HepG2 (cell line): Measurements from ENCODE around the gene HNRNPAB. TPM values are rescaled to one million over a fixed set of nuclear protein-coding genes. Genes with fewer than 3 reads are reported as not detected.

Experiments
- ATAC-seq: fragments of 200-7000 bp; cut with Tn5 transposase; 3 replicates; pipeline ENCODE4 v1.9.1; 2020; ENCODE audit warnings: mild to moderate bottlenecking, moderate library complexity
- BruUV-seq: library from RNA; stranded (reverse); fragments of 400-500 nt; replicated peaks from 2 replicates; lab custom pipeline; 2021; lab: Mats Ljungman, UMichigan
- CTCF ChIA-PET: fragments of 300-600 bp; formaldehyde crosslinking; extraction: SDS; loops from one replicate; lab custom pipeline; 2021; ENCODE audit warnings: low total read pairs, inconsistent platforms, low intra/inter-chr PET ratio; lab: Yijun Ruan, JAX
- POLR2A ChIA-PET: fragments of 350-600 bp; sonication (Branson Sonifier 250); formaldehyde crosslinking; loops from one replicate; lab custom pipeline; 2020; ENCODE audit warnings: antibody characterized with exemption, inconsistent platforms; lab: Yijun Ruan, JAX
- DNase-seq: peaks from one replicate; pipeline ENCODE4 v3.0.0-alpha.2; 2015; ENCODE audit warnings: low spot score
- FAIRE-seq: peaks from 3 replicates; lab custom pipeline; 2011; peaks lifted over from hg19 to GRCh38; lab: Jason Lieb, UNC
- H2AFZ ChIP-seq: one replicate; pipeline ENCODE4 v1.6.1; 2011; ENCODE audit warnings: low read length, inconsistent platforms
- H3K27ac ChIP-seq: fragments of 300-600 bp; 3 replicates; pipeline ENCODE4 v1.8.0; 2011; ENCODE audit warnings: mixed run types, mild to moderate bottlenecking, mixed read lengths, low read length, inconsistent platforms; ENCODE audit not compliant: insufficient read depth; ENCODE audit errors: extremely low read length
- H3K27me3 ChIP-seq, 2 experiments: fragments of 200-600 bp in 1 of 2; 2 replicates in 1 of 2; 3 replicates in 1 of 2; pipeline versions ENCODE4 v1.6.0 to v1.8.0; 2011; ENCODE audit warnings: low read length in 2 of 2, mild to moderate bottlenecking in 2 of 2, moderate library complexity in 2 of 2, inconsistent platforms in 1 of 2; ENCODE audit not compliant: insufficient read depth in 2 of 2, control insufficient read depth in 1 of 2
- H3K36me3 ChIP-seq, 2 experiments: fragments of 200-600 bp in 1 of 2; replicated peaks in 1 of 2; 2 replicates in 1 of 2; 3 replicates in 1 of 2; pipeline versions ENCODE4 v1.5.1 to v1.8.0; 2011; ENCODE audit warnings: low read length in 2 of 2, inconsistent platforms in 1 of 2; ENCODE audit not compliant: insufficient read depth in 2 of 2, control insufficient read depth in 1 of 2
- H3K4me1 ChIP-seq: 2 replicates; pipeline ENCODE4 v1.5.1; 2012; ENCODE audit warnings: low read length, inconsistent platforms; ENCODE audit not compliant: insufficient read depth
- H3K4me2 ChIP-seq: 2 replicates; pipeline ENCODE4 v1.6.0; 2011; ENCODE audit warnings: low read depth, low read length, inconsistent platforms
- H3K4me3 ChIP-seq, 3 experiments: fragments of 200-600 bp in 1 of 3; sonication (generic), shearing (Covaris generic) in 1 of 3; replicated peaks in 1 of 3; 2 replicates each; pipeline ENCODE4 v1.5.1; 2011 to 2016; ENCODE audit warnings: low read length in 3 of 3, inconsistent platforms in 2 of 3, low read depth in 2 of 3, mild to moderate bottlenecking in 2 of 3, control low read depth in 1 of 3, mixed read lengths in 1 of 3; ENCODE audit not compliant: insufficient read depth in 1 of 3
- H3K79me2 ChIP-seq: one replicate; pipeline ENCODE4 v1.6.1; 2011; ENCODE audit warnings: low read length, inconsistent platforms; ENCODE audit not compliant: insufficient read depth
- H3K9ac ChIP-seq: 2 replicates; pipeline ENCODE4 v1.6.0; 2011; ENCODE audit warnings: mild to moderate bottlenecking, low read depth, low read length, inconsistent platforms; ENCODE audit not compliant: insufficient read depth
- H3K9me3 ChIP-seq: 2 replicates; pipeline ENCODE4 v1.5.1; 2012; ENCODE audit warnings: mild to moderate bottlenecking, low read length
- H4K20me1 ChIP-seq: 2 replicates; pipeline ENCODE4 v1.6.0; 2011; ENCODE audit warnings: inconsistent platforms, mild to moderate bottlenecking, low read length, moderate library complexity; ENCODE audit not compliant: insufficient read depth
- FOXA3 ChIP-seq: IDR thresholded peaks from 2 replicates; pipeline ENCODE4 v1.6.1; 2016; ENCODE audit warnings: missing genetic modification reagents, missing compliant biosample characterization
- IKZF5 ChIP-seq: IDR thresholded peaks from 2 replicates; pipeline ENCODE4 v1.6.1; 2018; ENCODE audit warnings: missing genetic modification reagents, mild to moderate bottlenecking, missing compliant biosample characterization
- MAZ ChIP-seq, 2 experiments: sonication (generic) in 1 of 2; formaldehyde crosslinking in 1 of 2; IDR thresholded peaks; 2 replicates each; pipeline versions ENCODE4 v1.5.0 to v1.6.1; 2012 to 2020; ENCODE audit warnings: low read depth in 2 of 2, mild to moderate bottlenecking in 2 of 2, borderline replicate concordance in 1 of 2, improper control_type of control experiment in 1 of 2, low read length in 1 of 2, missing genetic modification reagents in 1 of 2, moderate library complexity in 1 of 2
- PRMT3 ChIP-seq: sonication (generic); formaldehyde crosslinking; IDR thresholded peaks from 2 replicates; pipeline ENCODE4 v1.8.1; 2022; ENCODE audit warnings: low read depth, mild to moderate bottlenecking, moderate library complexity, missing genetic modification reagents, borderline replicate concordance
- RFXANK ChIP-seq: IDR thresholded peaks from 2 replicates; pipeline ENCODE4 v1.6.1; 2016
- TARDBP ChIP-seq: sonication (generic); formaldehyde crosslinking; IDR thresholded peaks from 2 replicates; pipeline ENCODE4 v1.8.0; 2022; ENCODE audit warnings: mild to moderate bottlenecking, missing genetic modification reagents
- THRA ChIP-seq: sonication (generic); formaldehyde crosslinking; IDR thresholded peaks from 2 replicates; pipeline ENCODE4 v1.4.0; 2020; ENCODE audit warnings: missing genetic modification reagents, borderline replicate concordance
- TOPORS ChIP-seq: sonication (generic); formaldehyde crosslinking; IDR thresholded peaks from 2 replicates; pipeline ENCODE4 v1.8.0; 2023; ENCODE audit warnings: mild to moderate bottlenecking, missing genetic modification reagents
- WIZ ChIP-seq: sonication (generic); formaldehyde crosslinking; IDR thresholded peaks from 2 replicates; pipeline ENCODE4 v1.5.1; 2020; ENCODE audit warnings: mild to moderate bottlenecking, missing genetic modification reagents
- ZBTB1 ChIP-seq: sonication (generic); formaldehyde crosslinking; IDR thresholded peaks from 2 replicates; pipeline ENCODE4 v1.4.0; 2020; ENCODE audit warnings: missing genetic modification reagents, borderline replicate concordance
- ZBTB3 ChIP-seq: sonication (generic); formaldehyde crosslinking; IDR thresholded peaks from 2 replicates; pipeline ENCODE4 v1.4.0; 2020; ENCODE audit warnings: low read depth, mild to moderate bottlenecking, moderate library complexity, missing genetic modification reagents, borderline replicate concordance
- ZBTB43 ChIP-seq: sonication (generic); formaldehyde crosslinking; conservative IDR thresholded peaks from 2 replicates; pipeline ENCODE4 v1.4.0; 2020; ENCODE audit warnings: missing genetic modification reagents
- ZBTB7B ChIP-seq: sonication (generic); formaldehyde crosslinking; IDR thresholded peaks from 2 replicates; pipeline ENCODE4 v1.4.0; 2020; ENCODE audit warnings: missing genetic modification reagents
- ZNF33A ChIP-seq: sonication (generic); formaldehyde crosslinking; IDR thresholded peaks from 2 replicates; pipeline ENCODE4 v1.5.1; 2020; ENCODE audit warnings: missing genetic modification reagents, mild to moderate bottlenecking, moderate library complexity, borderline replicate concordance
- ZNF580 ChIP-seq: IDR thresholded peaks from 2 replicates; pipeline ENCODE4 v1.6.1; 2016; ENCODE audit warnings: low read depth, borderline replicate concordance
- WGBS: methylation state at CpG from one replicate; pipeline ENCODE4 v1.1.6; 2017; ENCODE audit warnings: low lambda C conversion rate; 5-methylcytosine and 5-hydroxymethylcytosine counted together
- in situ Hi-C: cut with HindIII; loops from 2 replicates; pipeline ENCODE4 v1.10.0; 2017; ENCODE audit warnings: low pct_unique_long_range_greater_than_20kb; ENCODE audit not compliant: extremely low pct_ligation_motif_present
- intact Hi-C: fragments of 100-400 bp; cut with micrococcal nuclease; formaldehyde crosslinking; loops from one replicate; pipeline ENCODE4 v1.10.0; 2022; ENCODE audit not compliant: unreplicated experiment
- polyA plus RNA-seq, 8 experiments: library from polyadenylated mRNA; depleted of rRNA in 3 of 8; stranded (reverse) in 7 of 8; unstranded in 1 of 8; fragments of >200 nt; fragmentation: Illumina TruSeq in 4 of 8; extraction: Trizol in 4 of 8; gene quantifications; 2 replicates each; pipeline versions ENCODE4 v1.2.1 to v1.2.3, GENCODE V29; 2011 to 2016; ENCODE audit warnings: low read depth in 4 of 8, missing spikeins in 1 of 8, mixed read lengths in 1 of 8; ENCODE audit not compliant: insufficient read depth in 1 of 8
- total RNA-seq, 5 experiments: library from RNA; depleted of rRNA; stranded (reverse); fragments of >200 nt; fragmentation: Illumina TruSeq; extraction: Trizol; gene quantifications; 2 replicates each; pipeline ENCODE4 v1.2.3, GENCODE V29; 2016; ENCODE audit warnings: low read depth in 1 of 5

The HNRNPAB gene
- total and polyA plus RNA-seq, 2 of the 13 experiments (the other 11 are each of a cell fraction or from before 2014, with no cell fraction given), result 62.6 to 111 TPM

GRCh38 chr5:178199581-178200434 lies 4.5 kb upstream of the HNRNPAB start (continued):
- TF ChIP-seq THRA, result no peak

GRCh38 chr5:178201221-178201926 lies 3.0 kb upstream of the HNRNPAB start:
- Histone ChIP-seq H3K79me2 (peaks cover 19% of the 10 kb centered on the region), H3K27me3 (peaks cover 0 to 7% of the 10 kb centered on the region in 2 experiments; a peak in 1 of 5 replicates), H3K4me1 (peaks cover 21% of the 10 kb centered on the region), H3K9ac (no peak overlapping the region), H3K9me3 (no peaks in the 10 kb centered on the region), H3K36me3 (peaks cover 0 to 4% of the 10 kb centered on the region in 2 experiments; a peak in 2 of 5 replicates), H2AFZ (no peak overlapping the region), H3K4me3 (no peak overlapping the region), H4K20me1 (peaks cover 12% of the 10 kb centered on the region), H3K27ac (no peak overlapping the region), H3K4me2 (peak overlapping the region; percentile 42; the same call in 1 of the 2 replicates)
- DNase-seq (no peak), FAIRE-seq (no peak), ATAC-seq (no peak)
- intact Hi-C loops (no loop called here), in situ Hi-C loops (no loop called here)
- no TSS peak for BruUV-seq
- no peak for TF ChIP-seq IKZF5
- TF ChIP-seq ZBTB3, result no peak
- no peak for TF ChIP-seq ZNF580 (CRISPR knock-in tag)
- TF ChIP-seq ZBTB1 (CRISPR knock-in tag), result no peak
- TF ChIP-seq ZBTB7B (CRISPR knock-in tag), result no peak
- TF ChIP-seq TOPORS (CRISPR knock-in tag), result no peak
- no peak for TF ChIP-seq TARDBP (CRISPR knock-in tag)
- TF ChIP-seq WIZ (CRISPR knock-in tag), result no peak
- no peak for TF ChIP-seq MAZ (IDR thresholded peaks at IDR 0.05; ENCODE audit: borderline replicate concordance, low read depth, low read length)
- TF ChIP-seq MAZ (CRISPR knock-in tag; IDR thresholded peaks at IDR 0.05; ENCODE audit: low read depth), result no peak
- no peak for TF ChIP-seq PRMT3 (CRISPR knock-in tag)
- TF ChIP-seq FOXA3, result no peak
- no peak for TF ChIP-seq RFXANK
- no peak for TF ChIP-seq ZNF33A (CRISPR knock-in tag)
- TF ChIP-seq ZBTB43 (CRISPR knock-in tag), result no peak
- CTCF ChIA-PET, result no interaction called here
- 68% methylated on average over 14 of the region's 14 CpGs for WGBS
- POLR2A ChIA-PET, result no interaction called here
